Esophagus muscularis mucosa (tissue), 4 donors: ENCODE measurements around the gene SMARCC1.

Source experiments
- EP300 ChIP-seq: sonication (generic); formaldehyde crosslinking; IDR thresholded peaks from one replicate; pipeline ENCODE4 v1.6.1; 2017; ENCODE audit warnings: antibody characterized with exemption
- POLR2A ChIP-seq: fragments of 450-650 bp; IDR thresholded peaks from one replicate; pipeline ENCODE4 v1.6.1; 2017; ENCODE audit warnings: antibody characterized with exemption, moderate library complexity, mild to moderate bottlenecking, low read depth
- TF ChIP-seq, protein P1 (sequence below), 3 experiments: fragments of 200-600 bp in 2 of 3; fragments of 450-650 bp in 1 of 3; sonication (generic) in 2 of 3; IDR thresholded peaks; one replicate each; pipeline ENCODE4 v1.5.1; 2017 to 2019; ENCODE audit warnings: antibody characterized with exemption in 3 of 3, mild to moderate bottlenecking in 2 of 3, moderate library complexity in 1 of 3

DNA sequence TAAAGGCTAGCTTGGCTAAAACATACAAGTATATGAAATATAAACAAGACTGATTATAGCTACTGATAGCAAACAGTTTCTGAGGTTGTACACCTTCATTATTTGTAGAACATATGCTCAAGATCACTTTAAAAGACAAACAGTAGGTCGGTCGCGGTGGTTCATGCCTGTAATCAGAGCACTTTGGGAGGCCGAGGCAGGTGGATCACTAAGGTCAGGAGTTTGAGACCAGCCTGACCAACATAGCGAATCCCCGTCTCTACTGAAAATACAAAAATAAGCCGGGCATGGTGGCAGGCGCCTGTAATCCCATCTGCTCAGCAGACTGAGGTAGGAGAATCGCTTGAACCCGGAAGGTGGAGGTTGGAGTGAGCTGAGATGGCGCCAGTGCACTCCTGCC, 80.3 kb downstream of the SMARCC1 start:
- TF ChIP-seq, protein P1, sequence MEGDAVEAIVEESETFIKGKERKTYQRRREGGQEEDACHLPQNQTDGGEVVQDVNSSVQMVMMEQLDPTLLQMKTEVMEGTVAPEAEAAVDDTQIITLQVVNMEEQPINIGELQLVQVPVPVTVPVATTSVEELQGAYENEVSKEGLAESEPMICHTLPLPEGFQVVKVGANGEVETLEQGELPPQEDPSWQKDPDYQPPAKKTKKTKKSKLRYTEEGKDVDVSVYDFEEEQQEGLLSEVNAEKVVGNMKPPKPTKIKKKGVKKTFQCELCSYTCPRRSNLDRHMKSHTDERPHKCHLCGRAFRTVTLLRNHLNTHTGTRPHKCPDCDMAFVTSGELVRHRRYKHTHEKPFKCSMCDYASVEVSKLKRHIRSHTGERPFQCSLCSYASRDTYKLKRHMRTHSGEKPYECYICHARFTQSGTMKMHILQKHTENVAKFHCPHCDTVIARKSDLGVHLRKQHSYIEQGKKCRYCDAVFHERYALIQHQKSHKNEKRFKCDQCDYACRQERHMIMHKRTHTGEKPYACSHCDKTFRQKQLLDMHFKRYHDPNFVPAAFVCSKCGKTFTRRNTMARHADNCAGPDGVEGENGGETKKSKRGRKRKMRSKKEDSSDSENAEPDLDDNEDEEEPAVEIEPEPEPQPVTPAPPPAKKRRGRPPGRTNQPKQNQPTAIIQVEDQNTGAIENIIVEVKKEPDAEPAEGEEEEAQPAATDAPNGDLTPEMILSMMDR (IDR thresholded peaks at IDR 0.05) = no peak
- TF ChIP-seq EP300 = no peak
- TF ChIP-seq POLR2A = no peak
